HS-27A (cell line): ENCODE results near the gene MAFG.

Experiments
- DNase-seq: peaks from one replicate; pipeline ENCODE4 v3.0.0-alpha.2; 2012; ENCODE audit warnings: low read depth, missing footprints

MAFG gene

DNA sequence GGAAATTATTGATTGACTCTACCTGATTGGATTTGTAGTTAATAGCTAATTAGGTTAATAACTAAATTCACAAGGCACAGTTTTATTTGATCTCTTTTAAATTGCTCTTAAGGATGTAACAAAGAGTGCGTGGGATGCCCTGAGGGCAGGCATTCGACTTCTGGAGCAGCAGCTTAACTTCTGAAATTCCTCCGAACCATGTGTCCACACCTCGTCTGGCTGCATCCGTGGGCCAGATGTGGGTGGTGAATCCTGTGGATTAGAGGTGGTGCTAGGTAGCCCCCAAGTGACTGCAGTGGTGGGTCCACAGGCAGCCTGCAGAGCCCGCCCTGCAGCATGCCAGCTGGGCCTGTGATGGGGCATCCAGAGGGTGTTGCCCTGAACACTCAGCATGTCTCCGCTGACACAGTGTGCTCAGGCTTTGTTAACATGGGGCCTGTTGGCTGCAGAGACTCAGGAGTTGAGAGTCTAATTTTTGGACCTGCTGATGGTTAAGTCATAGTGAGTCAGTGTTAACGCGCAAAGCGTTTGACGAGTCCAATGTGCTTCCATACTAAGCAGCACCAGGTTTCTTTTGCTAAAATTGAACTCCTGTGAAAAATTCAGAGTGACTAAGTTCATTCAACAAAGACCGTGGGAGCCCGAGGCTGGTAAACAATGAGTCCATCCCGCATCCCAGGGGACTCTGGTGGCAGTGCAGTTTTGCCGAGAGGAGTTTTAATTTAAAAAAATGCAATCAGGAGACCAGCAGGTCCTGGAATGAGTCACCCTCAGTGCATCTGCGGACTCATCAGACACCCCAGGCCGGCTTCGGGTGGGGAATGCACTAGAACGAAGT lies 29.3 kb downstream of the MAFG start:
- DNase-seq: peak; percentile 56

DNA sequence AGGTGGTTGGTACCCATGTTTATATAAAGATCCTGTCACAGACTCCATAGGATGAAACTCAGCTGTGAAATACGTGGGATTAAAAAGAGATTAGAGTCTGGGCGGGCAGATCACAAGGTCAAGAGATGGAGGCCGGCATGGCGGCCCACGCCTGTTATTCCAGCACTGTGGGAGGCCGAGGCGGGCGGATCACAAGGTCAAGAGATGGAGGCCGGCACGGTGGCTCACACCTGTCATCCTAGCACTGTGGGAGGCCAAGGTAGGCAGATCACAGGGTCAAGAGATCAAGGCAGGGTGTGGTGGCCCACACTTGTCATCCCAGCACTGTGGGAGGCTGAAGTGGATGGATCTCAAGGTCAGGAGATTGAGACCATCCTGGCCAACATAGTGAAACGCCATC lies 32.1 kb downstream of the MAFG start:
- DNase-seq: no peak

GRCh38 chr17:81891303-81891552 lies 36.3 kb downstream of the MAFG start:
- no peak for DNase-seq

- DNase-seq: no peak
Observed at GRCh38 chr17:81890447-81891302, 36.9 kb downstream of the MAFG start.

GRCh38 chr17:81889602-81890001 lies 37.9 kb downstream of the MAFG start:
- no peak for DNase-seq

DNA sequence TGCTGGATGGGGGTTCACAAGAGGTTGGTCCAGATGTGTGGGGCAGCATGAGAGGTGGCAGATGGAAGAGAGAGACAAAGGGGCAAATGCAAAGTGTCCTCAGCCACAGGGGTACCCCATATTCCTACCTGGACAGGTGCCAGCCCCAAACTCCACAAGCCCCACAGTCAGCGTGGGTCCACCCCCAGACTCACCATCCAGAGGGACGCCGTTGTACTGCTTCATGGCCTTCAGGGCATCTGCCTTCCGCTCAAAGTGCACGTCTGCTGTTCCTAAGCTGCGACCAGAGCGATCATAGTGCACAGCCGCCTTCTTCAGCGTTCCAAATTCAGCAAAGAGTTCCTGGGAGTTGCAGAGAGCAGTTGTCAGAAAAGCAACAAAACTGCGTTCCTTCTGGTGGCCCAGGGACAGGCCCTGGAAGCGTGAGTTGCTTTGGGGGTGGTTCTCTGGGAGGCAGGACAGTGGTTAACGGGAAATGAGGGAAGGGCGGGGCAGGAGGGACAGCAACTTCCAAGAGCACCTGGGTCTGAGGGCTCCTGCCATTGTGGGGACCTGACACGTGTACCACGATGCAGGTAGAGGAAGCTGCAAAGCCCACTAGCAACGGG lies 38.4 kb downstream of the MAFG start:
- no peak for DNase-seq

DNA sequence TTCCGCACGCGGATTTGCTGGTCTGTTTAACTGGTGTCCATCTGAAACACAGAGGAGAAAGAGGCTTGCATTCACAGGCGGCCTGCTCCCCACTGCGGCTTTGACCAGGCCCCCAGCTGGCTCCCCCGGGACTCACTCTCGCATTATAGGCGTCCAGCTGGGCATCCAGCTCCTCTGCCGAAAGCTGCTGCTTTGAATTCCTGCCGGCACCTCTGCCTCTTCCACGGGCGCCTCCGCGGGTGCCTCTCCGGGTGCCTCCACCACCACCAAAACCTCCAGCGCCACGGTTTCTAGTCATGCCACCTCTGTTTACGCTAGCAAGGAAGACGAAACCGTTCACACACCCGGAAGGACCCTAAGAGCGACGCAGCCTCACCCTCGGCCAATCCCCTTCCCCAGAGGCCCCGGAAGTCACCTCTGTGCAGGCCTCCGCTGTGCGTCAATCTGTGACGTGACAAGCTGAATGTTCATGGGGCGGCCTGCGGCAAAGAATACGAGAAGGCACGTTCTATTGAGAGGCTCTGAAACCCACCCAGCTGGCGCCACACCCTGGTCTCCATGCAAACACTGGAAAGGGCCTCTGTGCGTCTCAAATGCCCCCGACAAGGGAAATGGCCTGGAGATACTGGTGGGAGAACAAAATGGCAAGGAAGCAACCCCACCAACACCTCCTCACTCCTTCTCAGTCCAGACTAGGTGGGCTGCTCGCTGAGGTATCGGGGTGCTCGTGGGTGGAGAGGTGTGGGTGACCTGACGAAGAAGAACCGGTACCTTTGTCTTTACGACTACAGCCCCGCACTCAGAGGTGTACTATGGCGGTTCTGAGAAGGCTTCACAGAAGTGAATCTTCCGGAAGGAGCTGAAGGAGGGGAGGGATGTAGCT lies 39.2 kb downstream of the MAFG start:
- DNase-seq: no peak

DNA sequence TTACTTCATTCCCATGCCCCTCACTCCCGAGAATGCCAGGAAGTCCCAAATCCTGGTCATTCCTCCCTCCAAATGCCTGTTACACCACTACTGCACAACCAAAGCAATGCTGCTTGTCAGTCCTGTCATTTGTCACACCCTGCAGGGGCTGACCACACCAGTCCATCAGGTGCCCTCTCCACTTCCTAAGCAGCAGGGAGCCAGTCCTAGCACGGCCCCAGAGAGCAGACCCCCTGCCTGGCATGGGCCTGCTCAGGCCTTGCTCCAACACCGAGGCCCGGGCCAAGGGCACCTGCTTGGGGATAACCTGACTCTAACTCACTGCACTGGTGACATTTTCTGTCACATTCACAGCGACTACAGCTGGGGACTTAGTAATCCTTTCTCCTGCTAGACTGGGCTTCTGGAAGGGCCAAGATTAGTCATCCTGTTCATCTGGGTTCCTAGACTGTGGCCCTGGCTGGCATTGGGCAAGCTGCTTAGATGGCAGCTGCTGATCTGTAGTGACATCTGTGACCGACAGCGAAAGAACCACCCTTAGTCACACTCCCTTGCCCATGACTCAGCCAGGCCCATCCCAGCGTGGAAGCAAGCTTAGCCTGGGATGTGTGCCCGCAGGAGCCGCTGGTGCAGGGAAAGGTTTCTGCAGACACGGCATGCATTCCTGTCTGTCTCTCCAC lies 41.5 kb downstream of the MAFG start:
- peak; percentile 42 for DNase-seq

GRCh38 chr17:81885454-81885853 lies 42.1 kb downstream of the MAFG start:
- no peak for DNase-seq

- no peak for DNase-seq
Observed at GRCh38 chr17:81884968-81885367, 42.6 kb downstream of the MAFG start.

GRCh38 chr17:81884520-81884919 lies 43.0 kb downstream of the MAFG start:
- DNase-seq: no peak

- DNase-seq: no peak
Observed at GRCh38 chr17:81879121-81879520, 48.4 kb downstream of the MAFG start.

GRCh38 chr17:81878294-81878693 lies 49.2 kb downstream of the MAFG start:
- DNase-seq: no peak

DNA sequence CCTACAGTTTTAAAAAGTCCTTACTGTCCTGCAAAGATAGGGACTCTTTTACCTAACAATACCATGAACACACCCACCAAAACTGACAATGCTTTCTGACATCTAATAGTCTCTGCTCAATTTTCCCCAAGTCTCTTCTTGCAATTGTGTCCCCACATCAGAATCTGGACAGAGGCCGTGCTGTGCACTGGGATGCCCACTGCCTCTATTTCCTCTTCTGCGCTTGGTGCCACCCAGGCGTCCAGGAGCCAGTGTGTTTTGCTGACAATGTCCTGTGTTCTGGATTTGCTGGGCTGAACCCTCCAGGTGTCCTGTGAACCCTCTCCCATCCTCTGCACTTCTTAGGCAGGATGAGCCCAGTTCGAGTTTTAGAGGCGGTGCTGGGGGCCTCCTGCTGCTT lies 50.0 kb downstream of the MAFG start:
- DNase-seq: no peak

DNA sequence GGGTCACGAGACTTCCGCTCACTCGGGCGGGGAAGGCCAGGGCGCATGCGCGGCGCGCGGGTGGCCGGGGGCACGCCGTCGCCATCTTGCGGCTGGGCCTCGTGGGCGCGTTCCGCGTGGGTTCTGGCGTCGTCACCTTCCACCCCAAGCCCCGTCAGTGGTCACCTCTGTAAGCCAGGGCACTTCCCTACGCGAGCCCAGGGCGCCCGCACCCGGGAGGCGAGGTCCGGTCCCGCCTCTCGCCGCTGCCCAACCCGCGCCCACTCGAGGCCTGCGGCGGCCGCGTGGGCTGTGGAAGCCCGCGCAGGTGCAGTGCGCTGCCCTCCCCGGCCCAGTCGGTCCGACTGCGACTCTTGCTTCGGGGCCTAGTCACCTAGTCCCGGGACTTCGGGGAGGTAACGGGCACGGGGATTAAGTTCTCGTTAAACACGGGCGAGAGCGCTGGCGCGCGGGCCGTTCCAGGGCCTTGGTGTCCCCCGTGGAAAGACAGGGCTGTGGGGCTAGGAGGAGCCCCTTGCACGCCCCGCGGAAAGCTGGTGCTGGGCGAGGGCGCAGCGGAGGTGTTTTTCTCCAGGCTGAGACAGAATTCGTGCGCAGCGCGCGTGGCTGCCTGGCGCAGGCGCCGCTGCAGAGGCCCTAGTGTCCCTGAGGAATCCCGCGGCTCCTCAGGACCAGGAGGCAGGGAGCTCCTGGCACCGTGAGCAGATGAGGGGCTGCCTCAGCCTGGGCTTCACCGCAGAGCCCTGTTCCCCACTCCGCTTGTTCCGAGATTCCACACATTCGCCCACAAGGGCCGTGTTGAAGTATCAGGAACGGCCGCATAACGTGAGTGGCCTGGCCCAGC lies 55.9 kb downstream of the MAFG start:
- no peak for DNase-seq

- DNase-seq: no peak
Observed at GRCh38 chr17:81870981-81871386, 56.6 kb downstream of the MAFG start, which contains the start of gene ARHGDIA. Gene ARHGDIA (minus strand): TSS chr17:81871337. CDS start chr17:81869930, 1,407 bp downstream.

DNA sequence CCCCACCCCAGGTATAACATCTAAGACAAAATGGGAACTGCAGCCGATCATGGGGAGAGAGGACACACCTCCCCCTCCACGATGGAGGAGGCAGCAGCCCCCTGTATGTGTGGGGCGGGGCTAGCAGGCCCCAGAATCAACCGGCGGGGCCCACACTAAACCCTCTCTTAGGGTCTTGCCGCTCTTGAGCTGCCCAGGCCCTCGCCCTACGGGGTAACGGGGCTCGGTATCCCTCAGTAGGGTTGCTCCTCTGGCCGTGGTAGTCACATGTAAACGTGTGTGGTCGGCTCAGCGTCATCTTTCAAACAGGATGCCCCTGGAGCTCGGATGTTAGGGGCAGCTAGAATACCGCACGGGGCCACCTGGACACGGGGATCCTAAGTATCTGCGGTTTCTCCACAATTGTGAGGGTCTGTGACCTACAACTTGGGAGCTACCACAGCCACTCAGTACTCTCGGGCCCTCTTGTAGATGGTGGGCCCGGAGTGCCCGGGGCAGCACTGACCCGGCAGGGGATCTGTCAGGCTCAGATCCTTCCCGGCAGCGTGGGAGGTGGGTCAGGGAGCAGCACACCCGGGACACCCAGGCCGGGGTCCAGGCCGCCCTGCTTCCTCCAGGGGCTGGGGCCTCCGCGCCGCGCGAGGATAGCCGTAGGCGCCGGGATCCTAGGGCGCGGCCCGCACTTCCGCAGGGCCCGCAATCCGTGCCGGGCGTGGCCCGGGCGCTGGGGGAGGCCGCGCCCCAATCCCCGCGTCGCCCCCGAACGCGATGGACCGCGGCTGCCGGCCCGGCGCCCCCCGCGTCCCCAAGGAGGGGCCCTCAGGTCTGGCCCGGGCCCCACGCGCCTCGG lies 57.2 kb downstream of the MAFG start:
- no peak for DNase-seq

DNA sequence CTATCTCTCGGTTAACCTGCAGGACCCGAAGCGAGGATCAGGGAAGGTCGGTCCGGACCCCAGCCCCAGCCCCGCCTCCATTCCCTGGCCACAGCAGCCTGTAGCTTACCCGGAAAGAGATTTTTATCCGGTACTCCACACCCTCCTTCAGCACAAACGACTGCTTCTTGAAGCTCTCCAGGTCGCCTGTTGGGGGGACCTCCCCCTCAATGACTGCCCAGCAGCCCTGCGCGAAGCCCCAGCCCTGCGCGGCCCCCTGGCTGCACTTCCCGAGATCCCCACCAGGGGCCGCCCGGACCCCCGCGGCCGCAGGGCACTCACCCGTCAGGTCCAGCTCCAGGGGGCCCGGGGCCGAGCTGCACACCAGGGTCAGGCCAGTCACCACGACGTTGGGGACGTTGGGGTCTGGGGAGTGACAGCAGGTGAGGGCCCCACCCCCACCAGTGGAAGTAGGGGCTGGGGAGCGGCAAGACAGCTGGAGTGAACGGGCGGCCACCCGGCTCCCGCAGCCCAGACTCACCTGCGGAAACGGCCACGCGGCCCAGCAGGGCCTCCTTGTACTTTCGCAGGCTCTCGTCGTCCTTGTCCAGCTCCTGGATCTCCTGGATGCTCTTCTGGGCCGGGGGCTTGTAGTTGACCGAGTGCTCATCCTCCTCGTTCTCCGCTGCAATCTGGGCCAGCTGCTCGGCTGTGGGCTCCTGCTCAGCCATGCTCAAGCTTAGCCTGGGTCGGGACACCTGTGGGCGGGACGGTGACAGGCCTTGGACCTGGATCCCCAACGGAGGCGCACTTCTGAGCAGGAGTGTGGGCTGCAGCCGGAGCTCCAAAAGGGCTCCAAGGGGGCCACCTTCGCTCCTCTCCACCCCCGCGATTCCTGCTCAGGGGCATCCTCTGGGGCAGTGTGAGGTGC lies 58.1 kb downstream of the MAFG start:
- no peak for DNase-seq
